ENCODE measurements around the gene ATP2C2.

ATP2C2 gene

DNA sequence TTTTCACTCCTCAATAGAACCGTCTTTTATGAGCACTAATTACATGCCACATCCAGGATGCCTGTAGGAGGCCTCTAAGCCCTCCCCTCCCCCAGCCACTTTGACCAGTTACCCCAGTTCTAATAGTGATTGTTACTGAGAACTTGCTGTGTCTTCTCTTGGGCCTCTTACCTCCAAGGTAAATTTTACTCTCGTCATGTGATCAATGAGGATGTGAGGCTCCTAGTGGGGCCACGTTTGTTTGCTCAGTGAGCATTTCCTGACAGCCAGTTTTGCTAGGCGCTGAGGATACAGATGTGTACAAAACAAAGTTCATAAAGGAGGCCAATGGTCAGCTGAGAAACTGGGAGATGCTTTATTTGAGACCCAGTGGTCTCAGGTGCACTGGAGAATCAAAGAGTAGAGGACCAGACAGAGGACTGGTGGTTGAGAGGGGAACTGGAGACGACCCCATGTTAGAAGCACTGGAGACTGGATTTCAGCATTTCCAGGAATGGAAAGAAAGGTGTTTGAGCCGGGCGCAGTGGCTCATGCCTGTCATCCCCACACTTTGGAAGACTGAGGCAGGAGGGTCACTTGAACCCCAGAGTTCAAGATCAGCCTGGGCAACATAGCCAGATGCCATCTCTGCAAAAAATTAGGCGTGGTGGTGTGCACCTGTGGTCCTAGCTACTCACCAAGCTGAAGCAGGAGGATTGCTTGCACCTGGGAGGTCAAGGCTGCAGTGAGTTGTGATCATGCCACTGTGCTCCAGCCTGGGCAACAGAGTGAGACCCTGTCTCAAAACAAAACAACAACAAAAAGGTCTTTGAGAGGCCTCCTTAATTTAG lies 2.6 kb downstream of the ATP2C2 start:
- no peaks in the 10 kb centered on the region for H3K9me2 ChIP-seq (ENCODE audit: low read depth, low read length)
- H3K4me1 ChIP-seq (ENCODE audit: insufficient read depth, low read length, severe bottlenecking): no peaks in the 10 kb centered on the region
- no peaks in the 10 kb centered on the region for H4K20me1 ChIP-seq (ENCODE audit: insufficient read depth, low read length)
- no peaks in the 10 kb centered on the region for H3K79me2 ChIP-seq (ENCODE audit: insufficient read depth, low read length)
- H3K27me3 ChIP-seq (ENCODE audit: insufficient read depth, low read length): no peaks in the 10 kb centered on the region
- no peaks in the 10 kb centered on the region for H3K9me3 ChIP-seq (ENCODE audit: low read length)
- no peak overlapping the region for H3K9ac ChIP-seq (ENCODE audit: low read length)
- H3K27ac ChIP-seq (ENCODE audit: low read depth, low read length, poor library complexity, severe bottlenecking): no peak overlapping the region
- no peak overlapping the region for H3K4me3 ChIP-seq (ENCODE audit: low read depth, low read length, poor library complexity, severe bottlenecking)
- H3F3A ChIP-seq (ENCODE audit: insufficient read depth, low read length): no peaks in the 10 kb centered on the region
- H3K4me2 ChIP-seq (ENCODE audit: low read length): no peak overlapping the region
- TF ChIP-seq EZH2 (IDR thresholded peaks at IDR 0.05; ENCODE audit: borderline replicate concordance, low read length): no peak
- no peak for TF ChIP-seq CTCF (IDR thresholded peaks at IDR 0.05; ENCODE audit: low read length)
- no peaks in the 10 kb centered on the region for H3K36me3 ChIP-seq (ENCODE audit: insufficient read depth, low read length)
- H2AFZ ChIP-seq (ENCODE audit: low read length): no peak overlapping the region

DNA sequence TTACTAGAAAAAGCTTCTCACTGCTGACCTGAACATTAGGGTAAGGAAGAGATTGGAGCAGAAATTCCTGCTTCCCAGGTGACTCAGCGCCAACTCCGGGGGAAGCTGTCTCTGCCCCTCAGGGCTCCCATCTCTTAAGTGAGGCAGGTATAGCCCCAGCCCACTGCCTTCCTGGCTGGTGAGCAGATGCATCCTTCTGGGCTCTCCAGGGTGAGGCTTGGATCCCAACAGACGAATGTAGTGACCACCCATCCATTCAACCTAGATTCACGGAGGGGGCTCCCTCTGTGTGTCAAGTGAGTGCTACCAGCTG lies 3.2 kb downstream of the ATP2C2 start:
- Histone ChIP-seq H3K79me2 (ENCODE audit: insufficient read depth, low read length) (no peaks in the 10 kb centered on the region), H3K9me3 (ENCODE audit: low read length) (no peaks in the 10 kb centered on the region), H4K20me1 (ENCODE audit: insufficient read depth, low read length) (no peaks in the 10 kb centered on the region), H3F3A (ENCODE audit: insufficient read depth, low read length) (no peaks in the 10 kb centered on the region), H3K9me2 (ENCODE audit: low read depth, low read length) (no peaks in the 10 kb centered on the region), H3K36me3 (ENCODE audit: insufficient read depth, low read length) (no peaks in the 10 kb centered on the region), H2AFZ (ENCODE audit: low read length) (no peak overlapping the region), H3K4me2 (ENCODE audit: low read length) (no peak overlapping the region), H3K9ac (ENCODE audit: low read length) (no peak overlapping the region), H3K27me3 (ENCODE audit: insufficient read depth, low read length) (no peaks in the 10 kb centered on the region), H3K27ac (ENCODE audit: low read depth, low read length, poor library complexity, severe bottlenecking) (no peak overlapping the region), H3K4me3 (ENCODE audit: low read depth, low read length, poor library complexity, severe bottlenecking) (no peak overlapping the region), H3K4me1 (ENCODE audit: insufficient read depth, low read length, severe bottlenecking) (no peaks in the 10 kb centered on the region)
- TF ChIP-seq CTCF (IDR thresholded peaks at IDR 0.05; ENCODE audit: low read length): no peak
- no peak for TF ChIP-seq EZH2 (IDR thresholded peaks at IDR 0.05; ENCODE audit: borderline replicate concordance, low read length)

- Histone ChIP-seq H3K9me2 (ENCODE audit: low read depth, low read length) (no peaks in the 10 kb centered on the region), H3K36me3 (ENCODE audit: insufficient read depth, low read length) (no peaks in the 10 kb centered on the region), H3F3A (ENCODE audit: insufficient read depth, low read length) (no peaks in the 10 kb centered on the region), H3K4me3 (ENCODE audit: low read depth, low read length, poor library complexity, severe bottlenecking) (no peak overlapping the region), H3K27ac (ENCODE audit: low read depth, low read length, poor library complexity, severe bottlenecking) (no peak overlapping the region), H3K9me3 (ENCODE audit: low read length) (no peaks in the 10 kb centered on the region), H3K79me2 (ENCODE audit: insufficient read depth, low read length) (no peaks in the 10 kb centered on the region), H3K4me1 (ENCODE audit: insufficient read depth, low read length, severe bottlenecking) (no peaks in the 10 kb centered on the region), H2AFZ (ENCODE audit: low read length) (no peak overlapping the region), H3K4me2 (ENCODE audit: low read length) (no peak overlapping the region), H3K9ac (ENCODE audit: low read length) (no peak overlapping the region), H4K20me1 (ENCODE audit: insufficient read depth, low read length) (no peaks in the 10 kb centered on the region), H3K27me3 (ENCODE audit: insufficient read depth, low read length) (no peaks in the 10 kb centered on the region)
- TF ChIP-seq CTCF (IDR thresholded peaks at IDR 0.05; ENCODE audit: low read length): no peak
- TF ChIP-seq EZH2 (IDR thresholded peaks at IDR 0.05; ENCODE audit: borderline replicate concordance, low read length): no peak
Observed at GRCh38 chr16:84373907-84374489, 5.7 kb downstream of the ATP2C2 start.

Data from OCI-LY1 (cell line).